HuH-7 (cell line): ENCODE data around the gene MPZ.
A peak's percentile ranks its signal among the peaks of the same experiment; 100 is the strongest.
"Not testable (repeated sequence)": the region's sequence is repeated elsewhere in the genome, so short reads cannot be mapped to it uniquely, and the experiment has no call there.

Experiments used
- DNase-seq: peaks from one replicate; pipeline ENCODE4 v3.0.0; 2011; ENCODE audit warnings: low spot score

The MPZ gene

GRCh38 chr1:161309868-161310267 is at the start of gene MPZ:
Gene MPZ, minus strand, starts transcription at chr1:161309968. Its CDS starts 63 bp downstream, at chr1:161309905.
- DNase-seq: no peak

GRCh38 chr1:161359291-161359690 is 49.5 kb upstream of the MPZ start:
- no peak for DNase-seq

GRCh38 chr1:161357073-161357472 is 47.3 kb upstream of the MPZ start:
- DNase-seq: no peak

- no peak for DNase-seq
Measured at GRCh38 chr1:161351482-161351881, 41.7 kb upstream of the MPZ start.

GRCh38 chr1:161350671-161351070 is 40.9 kb upstream of the MPZ start:
- no peak for DNase-seq

GRCh38 chr1:161342821-161343220 is 33.1 kb upstream of the MPZ start:
- no peak for DNase-seq

- DNase-seq: no peak
Measured at GRCh38 chr1:161342177-161342576, 32.4 kb upstream of the MPZ start.

- no peak for DNase-seq
Measured at GRCh38 chr1:161335796-161336195, 26.0 kb upstream of the MPZ start.

GRCh38 chr1:161333166-161333565 is 23.4 kb upstream of the MPZ start:
- no peak for DNase-seq

GRCh38 chr1:161330346-161330745 is 20.6 kb upstream of the MPZ start:
- no peak for DNase-seq

GRCh38 chr1:161324020-161324419 is 14.3 kb upstream of the MPZ start:
- no peak for DNase-seq

- DNase-seq: not testable (repeated sequence)
Measured at GRCh38 chr1:161315841-161316674, 6.3 kb upstream of the MPZ start.

- peak; percentile 90 for DNase-seq
Measured at GRCh38 chr1:161314201-161314981, 4.6 kb upstream of the MPZ start, which contains the start of gene SDHC. Gene SDHC, plus strand, starts transcription at chr1:161314381. Its CDS starts 25 bp downstream, at chr1:161314406.

GRCh38 chr1:161313554-161314200 is 3.9 kb upstream of the MPZ start:
- DNase-seq: no peak

- no peak for DNase-seq
Measured at GRCh38 chr1:161311595-161312181, 1.9 kb upstream of the MPZ start.

- no peak for DNase-seq
Measured at GRCh38 chr1:161307892-161308638, 1.7 kb downstream of the MPZ start.

- DNase-seq: no peak
Measured at GRCh38 chr1:161307230-161307768, 2.5 kb downstream of the MPZ start.

GRCh38 chr1:161305867-161306519 is 3.8 kb downstream of the MPZ start:
- DNase-seq: no peak

- no peak for DNase-seq
Measured at GRCh38 chr1:161304927-161305866, 4.6 kb downstream of the MPZ start.

GRCh38 chr1:161300478-161300877 is 9.3 kb downstream of the MPZ start:
- no peak for DNase-seq
